Progenitor cell of endocrine pancreas (in vitro differentiated cells): Measurements from ENCODE around the gene NFATC2. TPM values are rescaled to one million over a fixed set of nuclear protein-coding genes. Genes with fewer than 3 reads are reported as not detected.

Experiments used
- DNase-seq: peaks from one replicate; pipeline ENCODE4 v3.0.0; 2021; ENCODE audit warnings: low spot score; ENCODE audit not compliant: unreplicated experiment
- H3K27ac Mint-ChIP-seq: 2 replicates; pipeline ENCODE4 v1.8.0; 2021; ENCODE audit warnings: mild to moderate bottlenecking, moderate library complexity, mixed read lengths
- H3K27me3 Mint-ChIP-seq: 2 replicates; pipeline ENCODE4 v1.8.0; 2021; ENCODE audit warnings: mixed read lengths
- H3K36me3 Mint-ChIP-seq: 2 replicates; pipeline ENCODE4 v1.8.0; 2022; ENCODE audit warnings: mixed read lengths; ENCODE audit not compliant: insufficient read depth
- H3K4me1 Mint-ChIP-seq: 2 replicates; pipeline ENCODE4 v1.8.0; 2021; ENCODE audit warnings: low read depth, mixed read lengths
- H3K4me3 Mint-ChIP-seq: 2 replicates; pipeline ENCODE4 v1.8.0; 2021; ENCODE audit warnings: low read depth, mild to moderate bottlenecking, moderate library complexity, mixed read lengths
- H3K9me3 Mint-ChIP-seq: 2 replicates; pipeline ENCODE4 v1.8.0; 2021; ENCODE audit warnings: low read depth, mixed read lengths
- CTCF ChIP-seq: fragments of 200-600 bp; sonication (generic); IDR thresholded peaks from one replicate; pipeline ENCODE4 v1.5.0; 2021; ENCODE audit warnings: antibody characterized with exemption, mild to moderate bottlenecking; ENCODE audit not compliant: unreplicated experiment
- total RNA-seq: library from RNA; stranded (reverse); gene quantifications from 2 replicates; pipeline ENCODE4 v1.2.1, GENCODE V29; 2021

NFATC2 gene
- total RNA-seq, 1 donor from 2014 or later, result 11.2 TPM

DNA sequence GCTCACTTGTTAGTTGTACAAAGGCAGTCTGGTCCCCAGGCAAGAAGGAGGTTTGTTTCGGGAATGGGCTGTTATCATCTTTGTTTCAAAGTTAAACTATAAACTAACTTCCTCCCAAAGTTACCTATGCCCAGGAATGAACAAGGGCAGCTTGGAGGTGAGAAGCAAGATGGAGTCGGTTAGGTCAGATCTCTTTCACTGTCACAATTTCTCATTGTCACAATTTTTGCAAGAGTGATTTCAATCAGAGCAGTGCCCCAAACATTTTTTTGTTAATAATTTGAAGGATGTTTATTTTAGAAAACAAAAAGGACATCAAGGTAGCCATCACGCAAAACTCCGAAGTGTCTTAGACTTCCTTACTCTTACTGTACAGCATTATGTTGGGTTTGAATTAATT is 170.8 kb downstream of the NFATC2 start:
- Mint-ChIP-seq H3K9me3 (no peaks in the 10 kb centered on the region), H3K4me3 (no peak overlapping the region), H3K27ac (no peak overlapping the region), H3K4me1 (peaks cover 18% of the 10 kb centered on the region), H3K27me3 (peaks cover 15% of the 10 kb centered on the region), H3K36me3 (no peaks in the 10 kb centered on the region)
- DNase-seq, result no peak
- TF ChIP-seq CTCF, result no peak

- peaks cover 15% of the 10 kb centered on the region for H3K27me3 Mint-ChIP-seq
- no peak for DNase-seq
- no peak for TF ChIP-seq CTCF
- H3K27ac Mint-ChIP-seq, result no peak overlapping the region
- no peaks in the 10 kb centered on the region for H3K36me3 Mint-ChIP-seq
- H3K4me3 Mint-ChIP-seq, result no peak overlapping the region
- H3K4me1 Mint-ChIP-seq, result peaks cover 17% of the 10 kb centered on the region
- H3K9me3 Mint-ChIP-seq, result no peaks in the 10 kb centered on the region
Measured at GRCh38 chr20:51369503-51369902, 173.0 kb downstream of the NFATC2 start.

GRCh38 chr20:51368461-51369211 is 173.9 kb downstream of the NFATC2 start:
- Mint-ChIP-seq H3K4me1 (peaks cover 8% of the 10 kb centered on the region), H3K27me3 (peaks cover 15% of the 10 kb centered on the region), H3K9me3 (peaks cover 4% of the 10 kb centered on the region), H3K4me3 (no peak overlapping the region), H3K27ac (no peak overlapping the region), H3K36me3 (peaks cover 1% of the 10 kb centered on the region)
- no peak for DNase-seq
- no peak for TF ChIP-seq CTCF

GRCh38 chr20:51366155-51366886 is 176.2 kb downstream of the NFATC2 start:
- no peak overlapping the region for H3K4me3 Mint-ChIP-seq
- TF ChIP-seq CTCF, result no peak
- H3K9me3 Mint-ChIP-seq, result peaks cover 11% of the 10 kb centered on the region
- no peaks in the 10 kb centered on the region for H3K4me1 Mint-ChIP-seq
- H3K27me3 Mint-ChIP-seq, result peaks cover 16% of the 10 kb centered on the region
- peaks cover 1% of the 10 kb centered on the region for H3K36me3 Mint-ChIP-seq
- no peak overlapping the region for H3K27ac Mint-ChIP-seq
- no peak for DNase-seq

DNA sequence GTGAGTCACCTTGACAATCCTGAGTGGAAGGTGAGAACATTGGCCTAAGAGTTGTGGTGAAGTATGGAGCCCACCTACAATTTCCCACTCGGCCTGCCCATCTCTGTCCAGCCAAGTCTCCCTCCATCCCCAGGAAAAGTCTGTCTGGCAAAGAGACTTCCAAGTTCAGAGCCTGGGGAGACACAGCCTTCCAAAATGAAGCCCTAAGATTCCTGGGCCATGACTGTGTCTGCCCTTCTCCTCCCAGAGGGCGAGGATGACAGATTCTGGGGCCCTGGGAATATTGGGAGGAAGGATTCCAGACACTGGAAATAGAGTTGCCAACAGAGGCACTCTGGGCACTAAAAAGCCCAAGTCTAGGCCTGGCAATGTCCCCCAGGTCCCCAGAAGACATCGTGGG is 176.8 kb downstream of the NFATC2 start:
- Mint-ChIP-seq H3K9me3 (peaks cover 11% of the 10 kb centered on the region), H3K27ac (no peak overlapping the region), H3K36me3 (peaks cover 1% of the 10 kb centered on the region), H3K4me3 (no peak overlapping the region), H3K27me3 (peaks cover 18% of the 10 kb centered on the region), H3K4me1 (no peaks in the 10 kb centered on the region)
- no peak for TF ChIP-seq CTCF
- no peak for DNase-seq
